HPDE6-E6E7 (cell line): ENCODE results near the gene LGALS4.
A peak's percentile ranks its signal among the peaks of the same experiment; 100 is the strongest.
"Not testable (repeated sequence)": the region's sequence is repeated elsewhere in the genome, so short reads cannot be mapped to it uniquely, and the experiment has no call there.

Experiments
- DNase-seq: peaks from one replicate; pipeline ENCODE4 v3.0.0; 2011; ENCODE audit warnings: missing footprints; ENCODE audit errors: extremely low spot score

The LGALS4 gene

GRCh38 chr19:38821230-38821825, 8.6 kb upstream of the LGALS4 start:
- DNase-seq, result not testable (repeated sequence)

- no peak for DNase-seq
These were observed 6.6 kb upstream of the LGALS4 start for GRCh38 chr19:38819231-38819920.

GRCh38 chr19:38817081-38817480, 4.3 kb upstream of the LGALS4 start:
- DNase-seq, result no peak

- no peak for DNase-seq
These were observed 3.5 kb upstream of the LGALS4 start for GRCh38 chr19:38816131-38816750.

- no peak for DNase-seq
These were observed 2.6 kb upstream of the LGALS4 start for GRCh38 chr19:38815059-38816001.

GRCh38 chr19:38813932-38814331, 1.2 kb upstream of the LGALS4 start:
- DNase-seq, result not testable (repeated sequence)

GRCh38 chr19:38813323-38813722, 578 bp upstream of the LGALS4 start:
- no peak for DNase-seq

- no peak for DNase-seq
These were observed 520 bp downstream of the LGALS4 start for GRCh38 chr19:38812009-38812840.

- no peak for DNase-seq
These were observed 3.0 kb downstream of the LGALS4 start for GRCh38 chr19:38809592-38810252.

GRCh38 chr19:38808741-38809140, 4.0 kb downstream of the LGALS4 start:
- no peak for DNase-seq

- not testable (repeated sequence) for DNase-seq
These were observed 5.2 kb downstream of the LGALS4 start for GRCh38 chr19:38807374-38808098.

GRCh38 chr19:38806371-38806770, 6.4 kb downstream of the LGALS4 start:
- DNase-seq, result no peak

GRCh38 chr19:38805180-38805579, 7.6 kb downstream of the LGALS4 start:
- DNase-seq, result peak; percentile 49

- DNase-seq, result no peak
These were observed 9.2 kb downstream of the LGALS4 start for GRCh38 chr19:38803543-38803942.

- no peak for DNase-seq
These were observed 11.2 kb downstream of the LGALS4 start for GRCh38 chr19:38801359-38802095.

- DNase-seq, result no peak
These were observed 12.0 kb downstream of the LGALS4 start for GRCh38 chr19:38800577-38801347.

- DNase-seq, result no peak
These were observed 13.6 kb downstream of the LGALS4 start for GRCh38 chr19:38799104-38799503.

- not testable (repeated sequence) for DNase-seq
These were observed 15.0 kb downstream of the LGALS4 start for GRCh38 chr19:38797781-38798180.
